ENCODE data around the gene GPHN. TPM values are rescaled to one million over a fixed set of nuclear protein-coding genes. Genes with fewer than 3 reads are reported as not detected.

The GPHN gene
- polyA plus RNA-seq, 1 of the 3 experiments (the other 2 are of a cell fraction), result 6.9 TPM

- no peak for TF ChIP-seq TEAD4 (IDR thresholded peaks at IDR 0.05; ENCODE audit: borderline replicate concordance, insufficient read depth)
- TF ChIP-seq MXI1 (IDR thresholded peaks at IDR 0.05; ENCODE audit: low read depth, low read length), result no peak
- no peak for TF ChIP-seq CHD2 (IDR thresholded peaks at IDR 0.05; ENCODE audit: low read length, partially characterized antibody)
- no peak for TF ChIP-seq RAD21 (IDR thresholded peaks at IDR 0.05; ENCODE audit: low read length)
- no peak for TF ChIP-seq RXRA (IDR thresholded peaks at IDR 0.05; ENCODE audit: borderline replicate concordance, low read depth)
Observed at GRCh38 chr14:66503532-66503931, 4.4 kb upstream of the GPHN start (continued).

GRCh38 chr14:66507181-66507721 lies 696 bp upstream of the GPHN start:
- Histone ChIP-seq H3K36me3 (replicated peaks in 1 of 2; ENCODE audit: control insufficient read depth in 1 of 2, insufficient read depth in 2 of 2, low read length in 1 of 2) (no peaks in the 10 kb centered on the region), H2AFZ (ENCODE audit: low read depth) (peak overlapping the region; percentile 98), H3K27ac (ENCODE audit: low read depth in 2 of 2, low read length in 1 of 2) (peak overlapping the region; percentile 79 to 94), H3K9me2 (no peaks in the 10 kb centered on the region), H4K20me1 (ENCODE audit: insufficient read depth) (peaks cover 4% of the 10 kb centered on the region; the same call in 1 of the 2 replicates), H3K4me2 (peak overlapping the region; percentile 98), H3F3A (replicated peaks; ENCODE audit: insufficient read depth) (peaks cover 23% of the 10 kb centered on the region), H3K4me3 (ENCODE audit: low read depth in 2 of 2, low read length in 1 of 2) (peak overlapping the region; percentile 96 to 98), H3K9ac (peak overlapping the region; percentile 70), H3K9me3 (no peaks in the 10 kb centered on the region), H3K79me2 (ENCODE audit: insufficient read depth) (peaks cover 13% of the 10 kb centered on the region; the same call in 1 of the 2 replicates), H3K27me3 (ENCODE audit: insufficient read depth) (no peaks in the 10 kb centered on the region), H3K4me1 (ENCODE audit: control insufficient read depth in 1 of 2, insufficient read depth in 2 of 2, low read depth in 1 of 2, low read length in 1 of 2) (peaks cover 0 to 5% of the 10 kb centered on the region in 2 experiments; a peak in 3 of 4 replicates)
- DNase-seq, result no peak
- POLR2A ChIA-PET, result interaction anchor here (1.3 kb wide), 1 partner anchor 9 kb away, joined by 4 read pairs; no protein-coding TSS in a partner anchor
- 9% methylated on average over 22 of the region's 23 CpGs for WGBS (ENCODE audit: low lambda C conversion rate)
- CTCF ChIA-PET, result interaction anchor here (0.9 to 1.7 kb wide), 4 partner anchors 8 to 25 kb away, joined by 3 to 6 read pairs (median 4); no protein-coding TSS in a partner anchor
- TF ChIP-seq EP300 (IDR thresholded peaks at IDR 0.05; ENCODE audit: borderline replicate concordance in 1 of 2, low read depth in 1 of 2, low read length in 1 of 2) (no peak), GATA2 (CRISPR knock-in tag; IDR thresholded peaks at IDR 0.05) (peak; percentile 33; the same call in 1 of the 2 replicates)

- peak overlapping the region; percentile 98 for H3K4me2 ChIP-seq
- peaks cover 23% of the 10 kb centered on the region for H3F3A ChIP-seq (replicated peaks; ENCODE audit: insufficient read depth)
- H3K9ac ChIP-seq, result peak overlapping the region; percentile 70
- no peaks in the 10 kb centered on the region for H3K9me2 ChIP-seq
- TF ChIP-seq, protein P1, sequence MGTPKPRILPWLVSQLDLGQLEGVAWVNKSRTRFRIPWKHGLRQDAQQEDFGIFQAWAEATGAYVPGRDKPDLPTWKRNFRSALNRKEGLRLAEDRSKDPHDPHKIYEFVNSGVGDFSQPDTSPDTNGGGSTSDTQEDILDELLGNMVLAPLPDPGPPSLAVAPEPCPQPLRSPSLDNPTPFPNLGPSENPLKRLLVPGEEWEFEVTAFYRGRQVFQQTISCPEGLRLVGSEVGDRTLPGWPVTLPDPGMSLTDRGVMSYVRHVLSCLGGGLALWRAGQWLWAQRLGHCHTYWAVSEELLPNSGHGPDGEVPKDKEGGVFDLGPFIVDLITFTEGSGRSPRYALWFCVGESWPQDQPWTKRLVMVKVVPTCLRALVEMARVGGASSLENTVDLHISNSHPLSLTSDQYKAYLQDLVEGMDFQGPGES (IDR thresholded peaks at IDR 0.05; ENCODE audit: low read depth, low read length), result no peak
- TF ChIP-seq RFX5 (IDR thresholded peaks at IDR 0.05; ENCODE audit: low read length), result no peak
- no peak for TF ChIP-seq FOXJ3 (CRISPR knock-in tag; IDR thresholded peaks at IDR 0.05)
- H4K20me1 ChIP-seq (ENCODE audit: insufficient read depth), result peaks cover 4% of the 10 kb centered on the region; the same call in 1 of the 2 replicates
- H3K4me3 ChIP-seq (ENCODE audit: low read depth in 2 of 2, low read length in 1 of 2), result peak overlapping the region; percentile 96 to 98
- H3K9me3 ChIP-seq, result no peaks in the 10 kb centered on the region
- CTCF ChIA-PET, result interaction anchor here (1.0 to 1.7 kb wide), 3 partner anchors 9 to 24 kb away, joined by 3 to 6 read pairs (median 4); no protein-coding TSS in a partner anchor
- 0% methylated on average over 4 of the region's 19 CpGs for WGBS (ENCODE audit: low lambda C conversion rate)
- H2AFZ ChIP-seq (ENCODE audit: low read depth), result peak overlapping the region; percentile 98
- POLR2A ChIA-PET, result interaction anchor here (1.3 kb wide), 1 partner anchor 10 kb away, joined by 4 read pairs; no protein-coding TSS in a partner anchor
- no peaks in the 10 kb centered on the region for H3K36me3 ChIP-seq (replicated peaks in 1 of 2; ENCODE audit: control insufficient read depth in 1 of 2, insufficient read depth in 2 of 2, low read length in 1 of 2)
- no peaks in the 10 kb centered on the region for H3K27me3 ChIP-seq (ENCODE audit: insufficient read depth)
- H3K4me1 ChIP-seq (ENCODE audit: control insufficient read depth in 1 of 2, insufficient read depth in 2 of 2, low read depth in 1 of 2, low read length in 1 of 2), result peaks cover 0 to 5% of the 10 kb centered on the region in 2 experiments; a peak in 3 of 4 replicates
- DNase-seq, result no peak
- H3K79me2 ChIP-seq (ENCODE audit: insufficient read depth), result peaks cover 13% of the 10 kb centered on the region; the same call in 1 of the 2 replicates
- peak overlapping the region; percentile 79 to 93 for H3K27ac ChIP-seq (ENCODE audit: low read depth in 2 of 2, low read length in 1 of 2)
Observed at GRCh38 chr14:66508547-66508845, 549 bp downstream of the GPHN start.

All from SK-N-SH (cell line).